ENCODE measurements around the gene C1orf35.

Gene C1orf35

DNA sequence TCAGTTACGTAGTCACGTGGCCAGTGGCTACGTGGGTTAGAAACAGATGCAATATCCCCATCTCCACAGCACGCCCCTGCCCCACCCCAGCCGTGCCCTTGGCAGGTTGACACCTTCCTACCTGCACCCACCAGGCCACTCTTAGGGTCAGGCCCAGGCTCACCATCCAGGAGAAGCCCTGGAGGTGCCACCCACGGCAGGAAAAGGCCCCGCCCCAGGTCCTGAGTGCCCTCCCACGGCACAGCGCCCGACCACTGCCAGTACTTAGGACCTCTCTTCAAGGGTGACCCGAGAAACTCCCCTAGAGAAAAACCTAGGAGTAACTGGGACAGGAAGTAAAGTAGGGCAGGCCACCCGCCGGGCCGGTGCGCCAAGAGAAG, 1.5 kb downstream of the C1orf35 start:
- H2AFZ ChIP-seq (ENCODE audit: low read length, unreplicated experiment) = no peak overlapping the region
- peaks cover 35% of the 10 kb centered on the region for H3K79me2 ChIP-seq (ENCODE audit: control insufficient read depth, insufficient read depth, low read length, unreplicated experiment)
- H3K27ac ChIP-seq (ENCODE audit: low read depth, low read length) = no peak overlapping the region
- peaks cover 7% of the 10 kb centered on the region; the same call in 1 of the 2 replicates for H3K36me3 ChIP-seq (ENCODE audit: insufficient read depth, low read length)
- peak overlapping the region; percentile 81 for H3K4me3 ChIP-seq (ENCODE audit: low read depth, low read length)
- no peaks in the 10 kb centered on the region for H3K27me3 ChIP-seq (ENCODE audit: insufficient read depth, low read length)
- peaks cover 13% of the 10 kb centered on the region for H3K4me1 ChIP-seq (ENCODE audit: control insufficient read depth, insufficient read depth, low read length, unreplicated experiment)

GRCh38 chr1:228100822-228101613, 2.1 kb downstream of the C1orf35 start:
- no peak overlapping the region for H3K27ac ChIP-seq (ENCODE audit: low read depth, low read length)
- H3K79me2 ChIP-seq (ENCODE audit: control insufficient read depth, insufficient read depth, low read length, unreplicated experiment) = peaks cover 40% of the 10 kb centered on the region
- H3K36me3 ChIP-seq (ENCODE audit: insufficient read depth, low read length) = peaks cover 8% of the 10 kb centered on the region; the same call in 1 of the 2 replicates
- no peaks in the 10 kb centered on the region for H3K27me3 ChIP-seq (ENCODE audit: insufficient read depth, low read length)
- peaks cover 13% of the 10 kb centered on the region for H3K4me1 ChIP-seq (ENCODE audit: control insufficient read depth, insufficient read depth, low read length, unreplicated experiment)
- H2AFZ ChIP-seq (ENCODE audit: low read length, unreplicated experiment) = no peak overlapping the region
- H3K4me3 ChIP-seq (ENCODE audit: low read depth, low read length) = peak overlapping the region; percentile 81

- no peak overlapping the region for H3K4me3 ChIP-seq (ENCODE audit: low read depth, low read length)
- no peaks in the 10 kb centered on the region for H3K27me3 ChIP-seq (ENCODE audit: insufficient read depth, low read length)
- H3K4me1 ChIP-seq (ENCODE audit: control insufficient read depth, insufficient read depth, low read length, unreplicated experiment) = peaks cover 10% of the 10 kb centered on the region
- H2AFZ ChIP-seq (ENCODE audit: low read length, unreplicated experiment) = no peak overlapping the region
- peaks cover 22% of the 10 kb centered on the region for H3K36me3 ChIP-seq (ENCODE audit: insufficient read depth, low read length)
- H3K79me2 ChIP-seq (ENCODE audit: control insufficient read depth, insufficient read depth, low read length, unreplicated experiment) = peaks cover 57% of the 10 kb centered on the region
- no peak overlapping the region for H3K27ac ChIP-seq (ENCODE audit: low read depth, low read length)
Observed at GRCh38 chr1:228099331-228099732, 3.8 kb downstream of the C1orf35 start.

DNA sequence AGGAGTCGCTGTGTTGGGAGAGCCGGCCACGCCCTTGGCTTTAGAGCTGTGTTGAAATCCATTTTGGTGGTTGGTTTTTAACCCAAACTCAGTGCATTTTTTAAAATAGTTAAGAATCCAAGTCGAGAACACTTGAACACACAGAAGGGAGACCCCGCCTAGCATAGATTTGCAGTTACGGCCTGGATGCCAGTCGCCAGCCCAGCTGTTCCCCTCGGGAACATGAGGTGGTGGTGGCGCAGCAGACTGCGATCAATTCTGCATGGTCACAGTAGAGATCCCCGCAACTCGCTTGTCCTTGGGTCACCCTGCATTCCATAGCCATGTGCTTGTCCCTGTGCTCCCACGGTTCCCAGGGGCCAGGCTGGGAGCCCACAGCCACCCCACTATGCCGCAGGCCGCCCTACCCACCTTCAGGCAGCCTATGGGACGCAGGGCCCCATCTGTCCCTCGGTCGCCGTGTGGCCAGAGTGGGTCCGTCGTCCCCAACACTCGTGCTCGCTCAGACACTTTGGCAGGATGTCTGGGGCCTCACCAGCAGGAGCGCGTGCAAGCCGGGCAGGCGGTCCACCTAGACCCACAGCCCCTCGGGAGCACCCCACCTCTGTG, 4.7 kb downstream of the C1orf35 start:
- peaks cover 27% of the 10 kb centered on the region for H3K36me3 ChIP-seq (ENCODE audit: insufficient read depth, low read length)
- peaks cover 66% of the 10 kb centered on the region for H3K79me2 ChIP-seq (ENCODE audit: control insufficient read depth, insufficient read depth, low read length, unreplicated experiment)
- no peaks in the 10 kb centered on the region for H3K27me3 ChIP-seq (ENCODE audit: insufficient read depth, low read length)
- no peak overlapping the region for H3K27ac ChIP-seq (ENCODE audit: low read depth, low read length)
- H3K4me1 ChIP-seq (ENCODE audit: control insufficient read depth, insufficient read depth, low read length, unreplicated experiment) = peaks cover 5% of the 10 kb centered on the region
- no peak overlapping the region for H2AFZ ChIP-seq (ENCODE audit: low read length, unreplicated experiment)
- H3K4me3 ChIP-seq (ENCODE audit: low read depth, low read length) = no peak overlapping the region

GRCh38 chr1:228097333-228098081, 5.6 kb downstream of the C1orf35 start:
- H3K36me3 ChIP-seq (ENCODE audit: insufficient read depth, low read length) = peaks cover 33% of the 10 kb centered on the region
- peaks cover 76% of the 10 kb centered on the region for H3K79me2 ChIP-seq (ENCODE audit: control insufficient read depth, insufficient read depth, low read length, unreplicated experiment)
- H3K4me1 ChIP-seq (ENCODE audit: control insufficient read depth, insufficient read depth, low read length, unreplicated experiment) = peaks cover 5% of the 10 kb centered on the region

GRCh38 chr1:228096416-228097332, 6.5 kb downstream of the C1orf35 start:
- Histone ChIP-seq H3K4me3 (ENCODE audit: low read depth, low read length) (no peak overlapping the region), H3K27me3 (ENCODE audit: insufficient read depth, low read length) (no peaks in the 10 kb centered on the region), H3K79me2 (ENCODE audit: control insufficient read depth, insufficient read depth, low read length, unreplicated experiment) (peaks cover 79% of the 10 kb centered on the region), H3K36me3 (ENCODE audit: insufficient read depth, low read length) (peaks cover 40% of the 10 kb centered on the region), H2AFZ (ENCODE audit: low read length, unreplicated experiment) (no peak overlapping the region), H3K27ac (ENCODE audit: low read depth, low read length) (no peak overlapping the region), H3K4me1 (ENCODE audit: control insufficient read depth, insufficient read depth, low read length, unreplicated experiment) (peaks cover 3% of the 10 kb centered on the region)

More at GRCh38 chr1:228097333-228098081, 5.6 kb downstream of the C1orf35 start:
- no peaks in the 10 kb centered on the region for H3K27me3 ChIP-seq (ENCODE audit: insufficient read depth, low read length)
- no peak overlapping the region for H3K27ac ChIP-seq (ENCODE audit: low read depth, low read length)
- H2AFZ ChIP-seq (ENCODE audit: low read length, unreplicated experiment) = no peak overlapping the region
- H3K4me3 ChIP-seq (ENCODE audit: low read depth, low read length) = no peak overlapping the region

DNA sequence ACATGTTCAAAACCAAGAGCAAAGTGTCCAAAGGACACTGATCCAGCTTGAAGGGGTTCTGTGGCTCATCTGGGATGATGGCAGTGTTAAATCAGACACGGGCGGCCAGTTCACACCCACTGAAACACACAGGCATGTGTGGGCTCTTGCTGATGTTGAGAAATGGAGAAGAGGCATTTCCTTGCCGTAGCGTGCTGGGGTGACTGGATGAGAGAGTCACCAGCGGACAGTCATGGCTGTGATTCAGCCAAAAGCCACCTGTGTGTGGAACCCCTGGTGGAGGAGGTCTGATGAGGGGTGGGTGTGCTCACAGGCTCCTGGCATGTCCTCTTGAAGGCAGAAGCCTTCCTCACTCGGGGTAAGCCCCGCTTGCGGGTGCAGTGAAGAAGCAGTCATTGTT, 7.2 kb downstream of the C1orf35 start:
- Histone ChIP-seq H3K4me3 (ENCODE audit: low read depth, low read length) (no peak overlapping the region), H2AFZ (ENCODE audit: low read length, unreplicated experiment) (no peak overlapping the region), H3K27me3 (ENCODE audit: insufficient read depth, low read length) (no peaks in the 10 kb centered on the region), H3K4me1 (ENCODE audit: control insufficient read depth, insufficient read depth, low read length, unreplicated experiment) (peaks cover 4% of the 10 kb centered on the region), H3K79me2 (ENCODE audit: control insufficient read depth, insufficient read depth, low read length, unreplicated experiment) (peaks cover 83% of the 10 kb centered on the region), H3K36me3 (ENCODE audit: insufficient read depth, low read length) (peaks cover 43% of the 10 kb centered on the region), H3K27ac (ENCODE audit: low read depth, low read length) (no peak overlapping the region)

GRCh38 chr1:228095161-228095560, 8.0 kb downstream of the C1orf35 start:
- Histone ChIP-seq H3K27ac (ENCODE audit: low read depth, low read length) (no peak overlapping the region), H2AFZ (ENCODE audit: low read length, unreplicated experiment) (no peak overlapping the region), H3K4me3 (ENCODE audit: low read depth, low read length) (no peak overlapping the region), H3K27me3 (ENCODE audit: insufficient read depth, low read length) (no peaks in the 10 kb centered on the region), H3K36me3 (ENCODE audit: insufficient read depth, low read length) (peaks cover 43% of the 10 kb centered on the region), H3K79me2 (ENCODE audit: control insufficient read depth, insufficient read depth, low read length, unreplicated experiment) (peaks cover 91% of the 10 kb centered on the region), H3K4me1 (ENCODE audit: control insufficient read depth, insufficient read depth, low read length, unreplicated experiment) (peaks cover 12% of the 10 kb centered on the region)

GRCh38 chr1:228094432-228095016, 8.6 kb downstream of the C1orf35 start:
- peaks cover 39% of the 10 kb centered on the region for H3K36me3 ChIP-seq (ENCODE audit: insufficient read depth, low read length)

More at GRCh38 chr1:228094432-228095016, 8.6 kb downstream of the C1orf35 start:
- no peak overlapping the region for H3K4me3 ChIP-seq (ENCODE audit: low read depth, low read length)
- no peak overlapping the region for H2AFZ ChIP-seq (ENCODE audit: low read length, unreplicated experiment)
- H3K79me2 ChIP-seq (ENCODE audit: control insufficient read depth, insufficient read depth, low read length, unreplicated experiment) = peaks cover 93% of the 10 kb centered on the region
- no peak overlapping the region for H3K27ac ChIP-seq (ENCODE audit: low read depth, low read length)
- H3K27me3 ChIP-seq (ENCODE audit: insufficient read depth, low read length) = no peaks in the 10 kb centered on the region
- peaks cover 18% of the 10 kb centered on the region for H3K4me1 ChIP-seq (ENCODE audit: control insufficient read depth, insufficient read depth, low read length, unreplicated experiment)

Measured in ACC112 (cell line).